Skeletal muscle satellite cell (primary cell): Measurements from ENCODE around the gene YIF1A.
"Not testable (repeated sequence)": the region's sequence is repeated elsewhere in the genome, so short reads cannot be mapped to it uniquely, and the experiment has no call there.

Experiments used
- H3K27me3 ChIP-seq: 2 replicates; pipeline ENCODE4 v1.7.0; 2013; ENCODE audit warnings: low read length; ENCODE audit not compliant: control insufficient read depth, insufficient read depth
- H3K36me3 ChIP-seq: 2 replicates; pipeline ENCODE4 v1.7.0; 2013; ENCODE audit warnings: mild to moderate bottlenecking, control low read depth, low read length; ENCODE audit not compliant: insufficient read depth
- H3K4me1 ChIP-seq: 2 replicates; pipeline ENCODE4 v1.7.0; 2013; ENCODE audit warnings: low read length; ENCODE audit not compliant: control insufficient read depth, insufficient read depth
- H3K4me2 ChIP-seq: 2 replicates; pipeline ENCODE4 v1.7.0; 2013; ENCODE audit warnings: mild to moderate bottlenecking, low read length
- H3K4me3 ChIP-seq: 2 replicates; pipeline ENCODE4 v1.7.0; 2013; ENCODE audit warnings: low read length
- H3K9ac ChIP-seq: 2 replicates; pipeline ENCODE4 v1.7.0; 2013; ENCODE audit warnings: mild to moderate bottlenecking, low read depth, low read length, moderate library complexity
- H3K9me3 ChIP-seq: replicated peaks from 2 replicates; pipeline ENCODE4 v1.7.0; 2013; ENCODE audit warnings: mild to moderate bottlenecking, control low read depth, low read length

YIF1A gene

DNA sequence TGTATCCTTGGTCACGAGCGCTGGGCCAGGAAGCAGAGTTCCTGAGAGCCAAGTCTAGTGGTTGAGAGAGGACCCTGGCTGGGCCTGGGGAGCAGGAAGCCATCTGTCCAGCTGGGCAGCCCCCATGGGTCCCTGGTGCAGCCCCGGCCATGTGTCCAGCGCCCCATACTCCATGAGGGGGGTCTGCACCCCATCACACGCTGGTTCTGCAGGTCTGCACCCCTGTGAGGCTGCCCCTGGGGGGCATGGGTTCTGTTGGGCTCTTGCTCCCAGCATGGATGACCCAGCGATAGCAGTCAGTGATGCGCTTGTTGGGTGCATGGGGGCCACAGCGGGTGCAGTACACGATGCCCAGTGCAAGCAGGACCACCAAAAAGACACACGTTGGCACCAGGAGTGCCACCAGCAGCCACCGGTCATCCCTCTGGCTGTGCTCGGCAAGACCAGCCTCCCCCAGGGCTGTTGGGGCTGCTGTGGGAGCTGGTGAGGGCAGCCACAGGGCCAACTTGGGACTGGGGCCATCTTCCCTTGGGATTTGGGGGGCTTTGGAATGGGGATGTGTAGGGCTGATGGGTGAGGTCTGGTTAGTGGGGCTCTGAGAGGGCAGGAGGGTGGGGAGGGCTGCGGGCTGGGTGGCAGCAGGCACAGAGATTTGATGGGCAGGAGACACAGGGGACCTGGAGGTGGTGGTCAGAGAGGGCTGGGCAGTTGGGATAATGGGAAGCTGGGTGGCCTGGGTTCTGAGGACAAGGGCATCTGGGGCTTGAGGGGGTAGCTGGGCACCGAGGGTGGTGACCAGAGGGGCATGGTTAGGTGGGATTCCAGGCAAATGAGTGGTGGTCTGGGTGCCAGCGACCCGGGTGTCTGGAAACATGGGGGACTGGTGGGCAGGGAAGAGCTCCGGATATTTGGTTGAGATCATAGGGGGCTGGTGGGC is 25.9 kb upstream of the YIF1A start:
- H3K9me3 ChIP-seq, result no peaks in the 10 kb centered on the region
- no peak overlapping the region for H3K4me2 ChIP-seq
- no peaks in the 10 kb centered on the region for H3K36me3 ChIP-seq
- H3K27me3 ChIP-seq, result peaks cover 11% of the 10 kb centered on the region
- no peak overlapping the region for H3K4me3 ChIP-seq
- no peak overlapping the region for H3K9ac ChIP-seq
- peaks cover 41% of the 10 kb centered on the region for H3K4me1 ChIP-seq

DNA sequence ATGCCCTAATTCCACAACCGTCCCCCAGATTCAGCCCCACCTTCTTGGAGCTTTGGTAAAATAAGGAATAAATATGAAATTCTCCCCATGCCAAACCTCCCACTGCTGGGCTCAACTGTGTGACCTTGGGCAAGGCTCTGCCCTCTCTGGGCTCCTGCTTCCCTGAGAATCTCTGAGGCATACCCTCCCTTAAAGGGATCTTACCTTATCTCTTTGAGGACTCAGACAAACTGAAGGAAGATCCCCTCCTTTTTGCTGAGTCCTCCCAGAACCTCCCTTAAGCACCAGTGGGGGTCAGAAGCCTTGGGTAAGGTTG is 25.2 kb upstream of the YIF1A start:
- Histone ChIP-seq H3K4me2 (no peak overlapping the region), H3K9me3 (no peaks in the 10 kb centered on the region), H3K4me3 (no peak overlapping the region), H3K27me3 (peaks cover 17% of the 10 kb centered on the region), H3K4me1 (peaks cover 41% of the 10 kb centered on the region), H3K36me3 (no peaks in the 10 kb centered on the region), H3K9ac (no peak overlapping the region)

- Histone ChIP-seq H3K27me3 (peaks cover 20% of the 10 kb centered on the region), H3K4me3 (peak overlapping the region; percentile 38), H3K36me3 (no peaks in the 10 kb centered on the region), H3K4me1 (peaks cover 35% of the 10 kb centered on the region), H3K9ac (peak overlapping the region; percentile 43), H3K9me3 (no peaks in the 10 kb centered on the region), H3K4me2 (peak overlapping the region; percentile 66)
These were observed 24.6 kb upstream of the YIF1A start for GRCh38 chr11:66313321-66314185.

DNA sequence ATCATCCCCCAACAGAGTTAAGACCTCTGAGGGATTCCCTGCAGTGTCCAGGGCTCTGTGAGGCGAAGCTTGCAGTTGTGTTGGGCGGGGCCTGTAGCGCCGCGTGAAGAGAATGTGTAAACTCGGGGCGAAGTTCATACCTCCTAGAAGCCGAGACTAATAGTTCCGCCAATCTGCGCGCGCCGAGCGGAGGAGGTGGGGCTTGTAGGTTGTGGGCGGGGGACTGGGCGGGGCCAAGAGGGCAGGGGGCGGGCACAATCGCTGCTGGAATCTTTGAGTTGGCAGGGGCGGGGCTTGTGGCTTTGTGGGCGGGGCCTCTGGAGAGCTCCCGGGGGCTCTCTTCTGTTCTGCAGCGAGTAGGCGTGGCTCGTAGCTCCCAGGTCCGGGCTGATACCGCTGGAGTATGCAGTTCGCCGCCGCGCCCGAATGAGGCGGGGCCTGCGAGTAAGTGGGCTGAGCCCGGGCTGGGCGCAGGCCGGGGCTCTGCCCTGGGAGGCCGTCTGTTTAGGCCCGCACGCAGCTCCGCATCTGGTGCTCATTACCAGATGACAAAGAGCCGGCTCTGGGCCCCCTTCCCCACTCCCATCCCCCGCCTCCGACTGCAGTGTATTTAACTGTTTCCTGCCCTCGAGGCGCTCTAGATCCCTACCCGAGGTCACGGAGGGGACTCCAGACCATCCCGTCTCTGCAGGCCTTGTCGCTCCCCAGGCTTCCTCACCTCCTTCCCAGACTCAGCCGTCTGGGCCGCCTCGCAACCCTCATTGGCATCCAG is 23.8 kb upstream of the YIF1A start:
- peak overlapping the region; percentile 96 for H3K4me2 ChIP-seq
- H3K36me3 ChIP-seq, result no peaks in the 10 kb centered on the region
- peaks cover 21% of the 10 kb centered on the region for H3K27me3 ChIP-seq
- peak overlapping the region; percentile 77 for H3K9ac ChIP-seq
- peak overlapping the region; percentile 78 for H3K4me3 ChIP-seq
- no peaks in the 10 kb centered on the region for H3K9me3 ChIP-seq
- H3K4me1 ChIP-seq, result peaks cover 27% of the 10 kb centered on the region

DNA sequence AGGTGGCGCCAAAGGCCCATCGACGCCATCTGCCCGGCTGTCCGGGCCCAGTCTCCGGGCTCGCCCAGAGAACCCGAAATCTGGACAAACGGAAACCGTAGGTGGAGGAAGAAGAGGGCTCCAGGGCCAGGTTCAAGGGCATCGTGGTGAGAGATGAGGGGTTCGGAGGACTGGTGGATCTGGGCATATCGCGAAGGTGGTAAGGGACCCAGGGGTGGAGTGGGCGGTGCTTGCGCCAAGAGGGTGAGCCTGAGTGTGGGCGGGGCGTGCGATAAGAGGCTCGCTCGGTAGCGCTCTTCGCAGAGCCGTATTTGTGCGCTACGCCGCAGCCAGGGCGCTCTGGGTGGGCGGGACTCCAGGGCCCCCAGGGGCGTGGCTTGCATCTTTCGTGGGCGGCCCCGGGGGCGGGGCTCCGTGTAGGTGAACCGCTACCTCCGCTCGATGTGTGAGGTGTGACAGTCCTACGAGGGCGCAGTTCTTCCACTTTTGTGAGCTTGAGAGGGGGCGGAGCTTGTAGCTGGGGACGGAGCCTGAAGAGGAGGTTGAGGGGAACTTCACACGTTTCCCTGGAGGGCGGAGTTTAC is 23.1 kb upstream of the YIF1A start:
- Histone ChIP-seq H3K9ac (peak overlapping the region; percentile 77), H3K4me1 (peaks cover 20% of the 10 kb centered on the region)

DNA sequence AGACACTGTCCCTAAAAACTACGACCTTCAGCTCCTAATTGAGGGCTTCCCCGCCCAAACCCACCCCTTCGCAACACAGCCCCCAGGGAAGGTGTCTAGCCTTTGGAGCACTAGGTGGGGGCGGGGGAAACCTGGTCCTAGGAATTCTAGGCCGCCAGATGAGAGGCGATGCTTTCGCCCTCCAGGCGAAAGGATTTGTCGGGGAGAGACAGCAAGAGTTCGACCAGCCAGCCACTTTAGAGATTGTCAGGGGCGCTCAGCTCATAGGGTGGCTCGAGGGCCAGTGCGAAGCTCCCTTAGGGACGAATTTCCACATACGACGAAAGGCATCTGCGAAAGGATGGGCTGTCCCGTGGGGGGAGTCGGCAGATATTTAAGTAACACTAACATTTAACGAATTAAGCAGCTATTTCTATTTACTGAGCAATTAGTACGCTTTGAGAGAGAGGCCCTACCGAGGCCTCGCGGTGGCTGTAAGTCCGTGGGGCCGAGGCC is 22.6 kb upstream of the YIF1A start:
- Histone ChIP-seq H3K4me3 (peak overlapping the region; percentile 78), H3K4me2 (peak overlapping the region; percentile 96), H3K27me3 (peaks cover 27% of the 10 kb centered on the region), H3K36me3 (no peaks in the 10 kb centered on the region), H3K9me3 (no peaks in the 10 kb centered on the region), H3K4me1 (peaks cover 18% of the 10 kb centered on the region), H3K9ac (peak overlapping the region; percentile 77)

More for the DNA sequence above, 23.1 kb upstream of the YIF1A start:
- H3K4me3 ChIP-seq, result peak overlapping the region; percentile 78
- H3K27me3 ChIP-seq, result peaks cover 27% of the 10 kb centered on the region
- no peaks in the 10 kb centered on the region for H3K9me3 ChIP-seq
- peak overlapping the region; percentile 96 for H3K4me2 ChIP-seq
- no peaks in the 10 kb centered on the region for H3K36me3 ChIP-seq

DNA sequence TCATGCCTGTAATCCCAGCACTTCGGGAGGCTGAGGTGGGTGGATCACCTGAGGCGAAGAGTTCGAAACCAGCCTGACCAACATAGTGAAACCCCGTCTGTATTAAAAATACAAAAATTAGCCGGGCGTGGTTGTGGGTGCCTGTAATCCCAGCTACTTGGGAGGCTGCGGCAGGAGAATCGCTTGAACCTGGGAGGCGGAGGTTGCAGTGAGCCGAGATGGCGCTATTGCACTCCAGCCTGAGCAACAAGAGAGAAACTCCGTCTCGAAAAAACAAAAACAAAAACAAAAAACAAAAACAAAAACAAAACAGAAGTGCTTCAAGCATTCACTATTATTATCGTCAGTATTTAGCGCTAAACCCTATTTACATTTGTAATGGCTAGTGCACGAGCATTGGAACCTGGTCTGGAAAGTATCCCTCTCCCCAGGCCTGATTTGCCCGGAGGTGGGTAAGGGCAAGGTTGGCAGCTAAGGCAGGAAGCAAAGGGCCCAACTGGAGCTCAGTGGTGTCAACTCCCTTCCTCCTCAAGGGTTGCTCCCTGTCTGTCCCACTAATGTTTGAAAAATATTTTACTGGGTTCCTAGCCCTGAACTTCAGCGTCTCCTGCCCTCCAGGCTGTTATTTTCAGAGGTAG is 22.0 kb upstream of the YIF1A start:
- H3K4me3 ChIP-seq, H3K9me3 ChIP-seq, H3K36me3 ChIP-seq, H3K4me2 ChIP-seq, H3K9ac ChIP-seq: not testable (repeated sequence)
- peaks cover 12% of the 10 kb centered on the region for H3K4me1 ChIP-seq
- H3K27me3 ChIP-seq, result peaks cover 21% of the 10 kb centered on the region

- H3K9ac ChIP-seq, result no peak overlapping the region
- peaks cover 18% of the 10 kb centered on the region for H3K27me3 ChIP-seq
- no peak overlapping the region for H3K4me3 ChIP-seq
- peaks cover 11% of the 10 kb centered on the region for H3K4me1 ChIP-seq
- H3K9me3 ChIP-seq, result no peaks in the 10 kb centered on the region
- H3K4me2 ChIP-seq, result no peak overlapping the region
- no peaks in the 10 kb centered on the region for H3K36me3 ChIP-seq
These were observed 21.4 kb upstream of the YIF1A start for GRCh38 chr11:66310324-66310723.

- Histone ChIP-seq H3K4me2 (no peak overlapping the region), H3K9me3 (no peaks in the 10 kb centered on the region), H3K4me1 (peaks cover 11% of the 10 kb centered on the region), H3K9ac (no peak overlapping the region), H3K4me3 (no peak overlapping the region), H3K27me3 (peaks cover 18% of the 10 kb centered on the region), H3K36me3 (no peaks in the 10 kb centered on the region)
These were observed 20.5 kb upstream of the YIF1A start for GRCh38 chr11:66309475-66309874.

- peaks cover 10% of the 10 kb centered on the region for H3K27me3 ChIP-seq
- H3K9ac ChIP-seq, result no peak overlapping the region
- H3K4me2 ChIP-seq, result no peak overlapping the region
- H3K4me1 ChIP-seq, result no peaks in the 10 kb centered on the region
- H3K9me3 ChIP-seq, result no peaks in the 10 kb centered on the region
- H3K4me3 ChIP-seq, result no peak overlapping the region
- H3K36me3 ChIP-seq, result no peaks in the 10 kb centered on the region
These were observed 13.7 kb upstream of the YIF1A start for GRCh38 chr11:66302656-66303055.
